Measurements from ENCODE around the gene S1PR4.

Gene S1PR4

DNA sequence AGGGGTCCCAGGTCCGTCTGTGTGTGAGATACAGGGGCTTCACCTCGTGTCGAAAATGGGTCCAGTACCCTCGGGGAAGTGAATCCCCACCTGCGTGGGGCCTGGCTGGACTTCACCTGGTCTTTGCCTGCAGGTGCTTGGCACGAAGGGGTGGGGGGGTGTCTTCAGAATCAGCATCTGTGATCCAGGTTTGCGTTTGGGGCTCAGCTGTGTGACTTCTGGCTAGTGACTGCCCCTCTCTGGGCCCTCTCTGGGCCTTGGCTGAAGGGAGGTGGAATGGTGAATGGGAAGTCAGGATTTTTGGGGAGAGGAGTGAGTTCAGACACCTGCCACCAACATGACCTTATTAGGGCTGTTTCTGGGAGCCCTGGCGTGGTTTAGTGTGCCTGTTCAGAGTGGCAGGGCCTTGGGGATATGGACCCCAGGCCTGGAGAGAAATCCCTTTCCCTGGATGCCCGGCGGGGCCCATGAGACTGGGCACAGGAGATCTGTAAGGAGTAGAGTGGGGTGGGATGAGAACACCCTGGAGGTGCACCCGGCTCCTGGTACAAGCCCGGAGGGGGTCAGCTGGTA is 48.6 kb downstream of the S1PR4 start:
- no peak overlapping the region for H3K27ac ChIP-seq

DNA sequence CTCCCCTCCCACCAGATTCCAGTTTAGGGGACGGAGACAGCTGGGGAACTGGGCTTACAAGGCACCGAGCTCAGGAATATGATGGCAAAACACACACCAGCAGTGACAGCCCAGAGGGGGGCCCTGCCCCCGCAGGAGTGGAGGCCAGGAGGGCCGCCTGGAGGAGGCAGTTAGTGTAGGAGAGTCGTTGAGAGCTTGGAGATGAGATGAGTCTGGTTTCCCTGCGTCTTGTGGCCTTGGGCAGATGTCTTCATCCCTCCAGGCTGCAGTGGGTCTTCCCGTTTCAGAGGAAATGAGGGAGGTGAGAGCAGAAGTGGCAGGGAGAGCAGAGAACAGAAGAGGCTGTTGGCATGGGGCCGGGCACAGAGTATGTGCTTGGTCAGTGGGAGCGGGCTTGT is 50.8 kb downstream of the S1PR4 start:
- TF ChIP-seq, protein P1, sequence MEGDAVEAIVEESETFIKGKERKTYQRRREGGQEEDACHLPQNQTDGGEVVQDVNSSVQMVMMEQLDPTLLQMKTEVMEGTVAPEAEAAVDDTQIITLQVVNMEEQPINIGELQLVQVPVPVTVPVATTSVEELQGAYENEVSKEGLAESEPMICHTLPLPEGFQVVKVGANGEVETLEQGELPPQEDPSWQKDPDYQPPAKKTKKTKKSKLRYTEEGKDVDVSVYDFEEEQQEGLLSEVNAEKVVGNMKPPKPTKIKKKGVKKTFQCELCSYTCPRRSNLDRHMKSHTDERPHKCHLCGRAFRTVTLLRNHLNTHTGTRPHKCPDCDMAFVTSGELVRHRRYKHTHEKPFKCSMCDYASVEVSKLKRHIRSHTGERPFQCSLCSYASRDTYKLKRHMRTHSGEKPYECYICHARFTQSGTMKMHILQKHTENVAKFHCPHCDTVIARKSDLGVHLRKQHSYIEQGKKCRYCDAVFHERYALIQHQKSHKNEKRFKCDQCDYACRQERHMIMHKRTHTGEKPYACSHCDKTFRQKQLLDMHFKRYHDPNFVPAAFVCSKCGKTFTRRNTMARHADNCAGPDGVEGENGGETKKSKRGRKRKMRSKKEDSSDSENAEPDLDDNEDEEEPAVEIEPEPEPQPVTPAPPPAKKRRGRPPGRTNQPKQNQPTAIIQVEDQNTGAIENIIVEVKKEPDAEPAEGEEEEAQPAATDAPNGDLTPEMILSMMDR (conservative IDR thresholded peaks at IDR 0.05), result no peak
- no peak overlapping the region for H3K27ac ChIP-seq

More for the DNA sequence above, 48.6 kb downstream of the S1PR4 start:
- TF ChIP-seq, protein P1 (conservative IDR thresholded peaks at IDR 0.05), result no peak

Measured in VCaP (cell line).